GM18499 (cell line): ENCODE measurements around the gene CLDN22.
"Not testable (repeated sequence)": the region's sequence is repeated elsewhere in the genome, so short reads cannot be mapped to it uniquely, and the experiment has no call there.

Experiments
- ATAC-seq: cut with Tn5 transposase; IDR thresholded peaks from one replicate; pipeline ENCODE4 v1.9.1; 2021; ENCODE audit warnings: moderate number of reproducible peaks; ENCODE audit not compliant: insufficient read depth, unreplicated experiment

CLDN22 gene

DNA sequence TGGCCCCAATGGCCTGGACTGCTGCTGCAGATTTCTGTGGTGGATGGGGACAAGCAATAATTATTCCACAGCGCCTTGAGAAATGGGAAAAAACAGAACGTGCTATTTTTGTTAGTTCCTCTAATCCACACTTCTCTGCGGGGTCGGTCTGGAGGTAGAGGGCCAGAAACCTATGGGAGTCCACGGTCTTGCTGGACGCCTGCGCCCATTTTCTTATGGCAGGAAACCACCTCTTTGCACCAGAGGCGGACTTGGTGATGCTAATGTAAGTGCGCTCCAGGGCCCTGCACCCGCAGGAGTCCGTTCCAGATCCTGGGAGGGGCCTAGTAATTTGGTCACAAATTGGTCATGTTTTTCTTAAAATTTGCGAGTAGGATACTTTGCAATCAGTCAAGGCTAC lies 28.1 kb upstream of the CLDN22 start:
- ATAC-seq: no peak

DNA sequence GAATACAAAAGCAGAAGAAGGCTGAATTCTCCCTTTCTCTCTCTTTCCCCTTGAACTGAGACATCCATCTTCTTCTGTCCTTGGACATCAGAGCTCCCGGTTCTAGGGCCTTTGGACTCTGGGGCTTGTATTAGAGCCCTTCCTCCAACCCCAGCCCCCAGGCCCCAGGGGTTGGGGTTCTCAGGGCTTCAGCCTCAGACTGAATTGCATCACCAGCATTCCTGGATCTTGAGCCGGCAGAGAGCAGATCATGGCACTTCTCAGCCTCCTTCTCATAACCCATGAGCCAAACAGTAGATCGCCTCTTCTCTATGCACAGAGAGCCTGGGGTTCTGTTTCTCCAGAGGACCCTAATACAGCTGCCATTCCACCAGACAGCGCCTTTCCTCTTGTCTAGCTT lies 27.5 kb upstream of the CLDN22 start:
- ATAC-seq: no peak

DNA sequence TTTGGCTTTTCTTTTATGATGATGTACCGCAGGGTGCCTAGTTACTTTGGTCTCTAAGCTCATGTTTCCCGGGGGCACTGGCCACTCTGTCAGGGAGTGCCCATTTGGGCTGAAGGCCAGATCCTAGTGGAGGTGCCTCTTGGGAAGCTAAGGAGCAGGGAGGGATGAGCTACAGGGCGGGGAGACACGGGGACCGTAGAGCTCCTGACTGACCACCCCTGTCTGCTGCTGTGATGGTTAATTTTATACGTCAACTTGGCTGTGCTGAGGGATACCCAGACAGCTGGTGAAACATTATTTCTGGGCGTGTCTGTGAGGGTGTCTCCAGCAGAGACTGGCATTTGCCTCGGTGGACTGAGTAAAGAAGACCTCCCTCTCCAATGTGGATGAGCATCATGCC lies 27.1 kb upstream of the CLDN22 start:
- ATAC-seq: no peak

DNA sequence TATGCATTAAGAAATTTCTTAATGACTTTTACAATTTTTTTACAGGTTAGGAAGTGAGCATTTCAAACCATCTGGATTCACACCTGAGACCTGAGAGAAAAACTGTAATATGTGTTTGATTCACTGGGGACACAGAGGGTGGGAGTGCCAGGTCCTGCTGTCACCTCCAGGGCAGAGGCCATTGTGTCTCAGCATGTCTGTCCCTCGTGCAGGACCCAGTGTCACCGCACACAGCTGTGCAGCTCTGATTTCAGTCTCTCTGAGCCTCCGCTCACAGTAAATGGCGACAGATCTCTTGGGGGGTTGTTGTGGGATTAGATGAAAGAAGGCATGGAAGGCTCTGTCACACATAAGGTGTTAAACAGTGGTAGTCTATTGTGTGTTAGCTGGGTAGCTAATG lies 25.2 kb upstream of the CLDN22 start:
- no peak for ATAC-seq

DNA sequence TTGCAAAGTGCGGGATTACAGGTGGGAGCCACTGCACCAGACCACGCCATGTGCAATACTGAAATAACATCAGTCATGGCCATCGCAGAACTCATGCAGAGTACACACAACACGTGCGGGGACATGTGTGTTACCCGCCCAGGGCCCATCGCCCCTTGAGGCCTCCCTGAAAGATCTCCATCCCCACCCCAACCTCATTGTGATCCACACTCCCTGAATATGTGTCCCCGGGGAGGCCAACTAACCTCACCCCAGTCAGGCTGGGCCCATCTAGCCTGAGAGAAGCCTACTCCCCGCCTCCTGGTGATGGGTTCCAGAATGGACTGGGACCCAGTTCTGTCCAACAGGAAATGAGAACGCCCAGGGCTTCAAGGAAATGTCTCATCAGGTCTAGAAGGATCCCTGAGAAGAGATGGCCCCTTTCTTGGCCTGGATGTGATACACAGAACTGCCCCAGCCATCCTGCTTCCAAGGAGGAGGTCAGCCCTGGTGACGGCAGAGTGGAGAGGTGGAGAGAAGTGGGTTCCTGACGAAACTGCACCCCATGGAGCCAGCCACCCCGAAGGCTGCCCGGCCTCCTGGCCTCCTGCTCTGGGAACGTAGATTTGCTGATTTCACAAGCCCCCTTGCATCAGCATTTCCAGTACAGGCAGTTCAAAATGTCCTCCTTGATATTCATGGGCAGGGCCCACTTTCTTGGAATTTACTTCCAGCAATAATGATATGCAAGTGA lies 24.6 kb upstream of the CLDN22 start:
- no peak for ATAC-seq

DNA sequence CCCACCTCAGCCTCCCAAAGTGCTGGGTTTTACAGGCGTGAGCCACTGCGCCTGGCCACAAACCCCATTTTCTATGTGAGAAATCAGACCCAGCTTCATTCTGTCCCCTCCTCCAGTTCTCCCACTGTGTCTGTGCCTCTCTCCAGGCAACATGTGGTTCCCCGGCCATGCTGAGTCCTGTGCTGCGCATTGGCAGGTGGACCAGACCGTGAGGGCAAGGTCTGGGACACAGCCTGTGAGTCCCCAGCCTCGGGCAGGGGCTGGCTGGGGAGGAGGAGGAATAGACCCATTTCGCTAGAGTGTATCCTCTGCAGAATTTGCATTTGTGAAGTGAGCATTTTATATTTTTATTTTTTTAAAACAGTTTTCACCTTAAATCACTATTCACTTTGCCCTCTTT lies 23.7 kb upstream of the CLDN22 start:
- ATAC-seq: no peak

DNA sequence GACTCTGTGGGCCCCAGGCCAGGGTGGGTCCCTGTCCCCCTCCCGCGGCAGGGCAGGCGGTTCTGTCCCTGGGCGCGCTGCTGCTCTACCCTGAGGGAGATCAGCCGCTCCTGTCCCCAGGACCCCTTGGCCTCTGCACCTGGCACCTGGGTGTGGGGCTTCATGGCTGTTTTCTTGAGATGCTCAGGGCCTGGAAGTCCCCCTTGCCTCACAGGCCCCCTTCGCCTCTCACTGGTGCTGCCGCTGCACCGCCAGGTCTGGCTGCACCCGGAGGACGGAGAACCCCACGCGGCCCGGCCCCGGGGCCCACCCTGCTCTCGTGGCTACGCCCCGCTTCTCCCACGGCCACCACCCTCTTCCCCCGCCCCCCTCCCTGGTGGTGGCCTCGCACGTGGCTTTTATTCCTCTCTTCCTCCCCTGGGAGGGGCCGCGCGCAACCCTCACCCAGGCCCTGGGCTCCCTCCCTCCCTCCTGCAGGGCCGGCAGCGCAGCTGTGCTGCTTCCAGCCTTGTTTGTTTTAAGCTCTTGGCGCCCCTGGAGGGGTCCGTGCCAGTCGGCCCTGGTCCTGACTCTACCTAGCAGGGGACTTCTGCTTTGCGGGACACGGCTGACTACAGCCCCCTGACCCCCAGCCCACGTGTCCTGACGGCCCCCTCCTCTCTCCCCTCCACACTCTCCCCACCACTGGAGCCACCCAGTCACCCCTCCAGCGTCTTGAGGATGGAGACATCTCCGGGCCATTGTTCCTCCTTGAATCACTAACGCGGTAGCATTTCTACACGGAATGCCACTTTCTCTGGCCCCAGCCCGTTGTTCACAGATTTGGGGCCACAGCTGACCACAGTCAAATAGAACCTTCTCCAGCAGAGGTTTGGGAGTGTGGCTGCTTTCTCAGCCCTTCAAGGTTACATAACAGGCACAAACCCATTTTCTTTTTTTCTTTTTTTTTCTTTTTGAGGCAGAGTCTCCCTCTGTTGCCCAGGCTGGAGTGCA lies 22.8 kb upstream of the CLDN22 start:
- no peak for ATAC-seq

DNA sequence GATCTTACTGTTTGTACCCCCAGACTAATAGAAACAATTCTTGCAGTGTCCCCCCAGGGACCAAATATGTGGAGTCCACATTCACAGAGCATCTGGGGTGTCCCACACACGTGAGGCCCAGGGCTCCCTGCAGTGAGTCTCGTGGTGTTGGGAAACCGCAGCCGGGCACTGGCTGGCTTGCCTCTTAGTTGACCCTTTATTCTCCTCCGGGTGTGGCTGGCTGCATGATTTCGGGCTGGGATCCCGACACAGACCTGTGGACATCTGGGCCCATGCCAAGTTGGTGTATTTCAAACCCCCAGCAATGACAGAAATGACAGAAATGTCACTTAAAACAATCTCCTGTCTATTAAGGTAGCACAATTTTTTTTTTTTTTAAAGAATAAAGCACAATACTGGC lies 17.8 kb upstream of the CLDN22 start:
- no peak for ATAC-seq

DNA sequence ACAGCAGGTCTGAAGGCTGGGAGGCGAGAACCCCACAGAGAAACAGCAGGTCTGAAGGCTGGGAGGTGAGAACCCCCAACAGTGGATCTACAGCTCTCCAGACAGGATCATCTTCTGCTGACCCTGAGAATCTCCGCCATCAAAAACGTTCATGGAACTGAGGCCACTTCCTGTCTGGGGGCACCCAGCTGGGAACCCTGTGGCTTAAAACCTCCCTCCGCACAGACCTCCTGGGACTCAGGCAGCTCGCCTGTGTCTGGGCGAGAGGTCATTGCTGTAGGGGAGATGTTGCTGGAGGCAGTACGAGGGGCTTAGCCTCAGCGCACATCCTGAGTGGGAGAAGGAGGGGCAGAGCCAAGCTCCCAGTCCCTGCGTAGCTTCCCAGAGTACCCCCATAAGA lies 17.3 kb upstream of the CLDN22 start:
- ATAC-seq: no peak

DNA sequence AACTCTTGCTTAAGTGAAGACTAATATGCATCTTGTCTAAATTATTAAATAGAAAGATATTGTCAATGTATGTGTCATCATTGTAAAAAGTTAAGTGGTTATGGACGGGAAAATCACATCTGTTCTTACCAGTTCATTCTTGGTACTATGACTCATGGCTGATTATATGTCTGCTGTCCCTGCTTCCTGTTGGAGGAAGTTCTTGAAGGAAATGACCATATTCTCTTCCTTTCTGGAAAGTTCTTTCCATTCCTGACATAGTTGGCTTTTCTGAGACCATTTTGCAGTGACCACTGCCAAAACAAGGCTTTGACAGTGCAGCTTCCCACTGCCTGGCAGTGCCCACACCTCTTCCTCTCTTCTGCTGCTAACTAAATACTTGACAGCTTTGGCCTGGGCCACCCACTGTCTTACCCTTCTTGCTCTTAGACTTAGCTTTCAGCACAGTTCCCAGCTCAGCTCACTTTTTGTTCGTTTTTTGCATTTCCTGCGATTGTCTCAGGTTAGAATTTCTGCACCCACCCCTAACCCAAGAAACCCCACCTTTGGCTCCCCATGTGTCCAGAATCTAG lies 15.4 kb upstream of the CLDN22 start:
- no peak for ATAC-seq

DNA sequence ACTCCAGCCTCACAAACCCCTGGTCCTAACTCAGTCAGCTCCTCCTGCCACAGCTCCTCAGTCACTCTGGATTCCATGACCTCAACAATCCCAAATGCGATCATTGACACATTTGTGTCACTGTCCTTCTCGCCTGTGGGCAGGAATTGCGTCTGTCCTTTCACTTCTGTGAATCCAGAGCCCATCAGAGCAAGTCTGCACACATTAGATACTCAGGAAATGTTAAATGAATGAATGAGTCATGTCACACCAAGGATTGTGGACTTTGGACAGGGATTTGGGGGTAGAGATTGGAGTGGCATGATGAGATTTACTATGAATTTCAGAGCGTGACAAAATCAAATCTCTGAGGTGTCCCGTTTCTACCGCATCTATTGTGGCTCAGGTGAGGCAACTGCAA lies 13.9 kb upstream of the CLDN22 start:
- ATAC-seq: no peak

DNA sequence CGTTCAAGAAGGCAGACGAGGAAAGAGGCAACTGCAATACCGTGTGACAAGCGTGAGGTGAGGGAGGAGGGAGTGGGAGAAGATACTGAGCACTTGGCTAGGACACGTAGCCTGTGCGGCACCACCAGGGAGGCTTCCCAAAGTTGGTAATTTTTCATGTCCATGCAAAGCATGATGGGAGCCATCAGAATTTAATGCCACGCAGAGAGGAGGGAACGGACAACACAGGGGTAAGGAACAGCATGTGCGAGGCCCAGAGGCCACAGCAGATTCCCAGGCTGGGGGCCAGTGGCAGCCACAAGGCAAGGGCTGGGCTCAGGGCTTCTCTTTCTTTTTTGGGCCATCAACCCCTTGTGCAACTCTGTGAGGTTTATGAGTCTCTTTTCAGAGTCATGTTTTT lies 13.1 kb upstream of the CLDN22 start:
- no peak for ATAC-seq

DNA sequence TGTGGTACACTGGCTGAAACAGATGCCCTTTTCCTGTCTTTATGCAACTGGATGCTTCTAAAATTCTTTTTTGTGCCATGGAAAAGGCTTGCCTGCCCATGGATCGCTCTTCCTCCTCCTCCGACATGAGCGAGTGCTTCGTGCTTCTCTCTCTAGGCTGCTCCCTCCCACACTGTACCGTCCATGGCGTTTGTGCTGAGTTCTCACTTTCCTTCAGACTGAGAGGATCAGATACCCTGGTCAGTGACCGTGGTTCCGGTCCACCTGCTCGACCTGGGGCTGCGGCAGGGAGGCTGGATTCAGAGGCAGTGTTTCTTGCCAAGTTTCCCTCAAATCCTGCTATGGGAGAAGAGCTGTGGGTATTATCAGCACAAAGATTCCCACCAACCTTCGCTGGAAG lies 12.4 kb upstream of the CLDN22 start:
- no peak for ATAC-seq

DNA sequence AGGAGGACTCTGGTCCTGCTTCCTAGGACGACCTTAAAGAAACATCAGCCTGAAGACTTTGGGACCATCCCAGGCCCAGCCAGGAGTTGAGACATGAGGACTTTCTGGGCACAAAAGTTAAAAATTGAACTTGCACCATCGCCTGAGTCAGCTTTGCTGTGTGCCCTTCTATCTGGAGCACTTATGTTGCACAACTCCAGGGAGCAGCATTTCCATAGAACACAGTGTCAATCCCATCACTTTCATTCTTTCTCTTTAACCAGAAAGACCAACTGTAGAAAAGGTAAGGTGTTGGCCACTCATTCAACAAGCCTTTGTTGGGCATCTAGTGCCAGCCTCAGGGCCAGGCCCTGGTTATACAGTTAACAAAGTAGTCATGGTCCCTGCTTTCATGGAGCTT lies 10.8 kb upstream of the CLDN22 start:
- no peak for ATAC-seq

DNA sequence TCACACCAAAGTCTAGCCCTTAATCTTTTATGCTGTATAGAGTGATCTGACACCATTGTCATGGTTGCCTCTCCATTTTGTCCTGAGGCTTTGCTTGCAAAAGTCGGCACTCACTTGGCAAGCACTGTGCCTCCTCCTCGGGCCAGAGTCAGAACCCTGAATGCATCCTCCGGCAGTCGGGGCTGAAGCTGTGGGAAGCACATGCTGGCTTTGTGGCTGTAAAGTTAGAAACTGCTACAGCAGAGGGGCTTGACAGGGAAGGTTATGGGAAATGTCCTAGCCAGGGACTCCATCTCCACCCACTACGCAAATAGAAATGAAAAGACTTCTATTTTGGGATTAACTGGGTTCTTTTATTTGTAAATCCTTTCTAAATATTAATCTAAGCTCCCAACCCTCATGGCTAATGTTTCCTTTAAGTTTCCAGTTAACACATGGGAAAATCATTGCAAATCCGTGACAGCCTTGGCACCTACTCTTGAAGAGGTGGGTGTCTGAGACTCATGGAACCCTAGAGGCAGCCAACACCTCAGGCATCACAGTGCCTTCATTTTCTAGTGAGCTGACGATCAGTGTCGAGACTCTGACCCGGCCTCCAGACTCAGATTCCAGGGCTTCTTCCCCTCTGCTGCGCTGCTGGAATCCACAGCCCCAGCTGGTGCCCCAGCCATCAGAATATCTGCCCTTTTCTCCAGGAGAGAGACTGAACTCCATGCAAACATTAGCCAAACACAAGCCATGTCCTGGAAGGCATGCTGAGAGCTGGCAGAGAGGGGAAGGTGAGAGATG lies 10.1 kb upstream of the CLDN22 start:
- ATAC-seq: no peak

DNA sequence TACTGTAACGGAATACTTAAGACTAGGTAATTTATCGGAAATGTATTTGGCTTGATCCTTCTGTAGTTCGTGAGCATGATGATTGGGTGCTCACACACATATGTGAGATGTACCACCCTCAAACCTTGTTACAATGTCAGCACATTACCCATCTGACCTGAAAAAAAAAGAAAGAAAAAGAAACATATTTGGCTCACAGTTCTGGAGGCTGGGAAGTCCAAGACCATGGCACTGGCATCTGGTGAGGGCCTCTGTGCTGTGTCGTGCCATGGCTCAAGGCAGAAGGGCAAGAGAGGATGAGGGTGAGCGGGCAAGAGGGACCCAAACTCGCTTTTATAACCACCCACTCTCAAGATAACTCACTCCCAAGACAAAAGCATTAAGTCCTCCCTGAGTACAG lies 9.2 kb upstream of the CLDN22 start:
- ATAC-seq: no peak

DNA sequence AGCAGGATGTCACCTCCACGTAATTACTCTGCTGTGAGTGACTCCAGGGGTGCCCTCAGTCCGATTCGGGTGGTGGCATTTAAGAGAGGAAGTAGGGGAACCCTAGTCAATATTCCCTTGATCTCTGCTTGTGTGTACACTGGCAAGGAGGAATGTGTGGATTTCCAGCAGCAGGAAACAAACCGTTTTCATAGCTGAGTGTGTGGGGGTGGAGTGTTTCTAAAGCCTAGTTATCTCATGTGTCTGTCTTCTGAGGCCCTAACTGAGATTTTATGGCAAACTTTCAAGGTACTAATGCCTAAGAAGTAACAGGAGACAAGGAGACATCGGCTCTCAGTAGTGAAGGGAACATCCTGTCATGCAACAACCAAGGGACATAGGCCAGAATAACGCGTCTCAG lies 8.8 kb upstream of the CLDN22 start:
- no peak for ATAC-seq

DNA sequence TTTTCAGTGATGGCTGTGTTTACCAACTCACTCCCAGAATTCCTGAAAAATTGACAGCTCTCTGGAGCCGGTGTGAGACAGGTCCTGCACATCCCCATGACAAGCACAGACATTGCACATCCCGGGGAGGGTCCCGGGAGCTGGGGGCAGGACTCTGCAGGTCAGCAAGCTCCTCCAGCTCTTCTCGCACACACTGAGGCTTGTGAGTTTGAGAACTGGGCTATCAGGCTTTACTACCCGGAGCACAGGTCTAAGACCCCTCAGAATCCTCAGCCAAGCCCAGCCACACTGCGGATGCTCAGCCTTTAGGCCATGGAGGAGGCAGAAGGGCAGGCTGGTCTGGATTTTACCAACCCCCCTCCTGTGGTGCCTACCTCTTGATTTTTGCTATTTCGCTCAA lies 7.8 kb upstream of the CLDN22 start:
- no peak for ATAC-seq

DNA sequence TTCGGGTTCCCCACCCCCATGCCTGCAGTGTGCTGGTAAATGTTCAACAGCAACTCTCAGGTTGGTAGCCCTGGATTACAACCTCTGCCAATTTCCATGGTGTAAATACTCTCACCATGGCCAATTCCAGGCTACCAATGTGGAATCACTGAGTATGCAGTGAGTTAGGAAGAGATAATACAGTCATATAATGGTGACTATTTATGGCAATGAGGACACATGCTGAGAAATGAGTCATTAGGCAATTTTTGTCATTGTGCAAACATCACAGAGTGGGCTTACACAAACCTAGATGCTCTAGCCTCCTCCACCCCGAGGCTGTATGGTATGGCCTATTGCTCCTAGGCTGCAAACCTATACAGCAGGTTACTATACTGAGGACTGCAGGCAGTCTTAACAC lies 6.8 kb upstream of the CLDN22 start:
- ATAC-seq: no peak

DNA sequence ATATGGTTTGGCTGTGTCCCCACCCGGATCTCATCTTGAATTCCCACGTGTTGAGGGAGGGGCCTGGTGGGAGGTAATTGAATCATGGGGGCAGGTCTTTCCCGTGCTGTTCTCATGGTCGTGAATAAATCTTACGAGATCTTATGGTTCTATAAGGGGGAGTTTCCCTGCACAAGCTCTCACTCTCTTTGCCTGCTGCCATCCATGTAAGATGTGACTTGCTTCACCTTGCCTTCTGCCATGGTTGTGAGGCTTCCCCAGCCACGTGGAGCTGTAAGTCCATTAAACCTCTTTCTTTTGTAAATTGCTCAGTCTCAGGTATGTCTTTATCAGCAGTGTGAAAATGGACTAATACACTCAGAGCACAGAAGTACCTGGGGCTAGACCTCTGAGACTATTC lies 6.3 kb upstream of the CLDN22 start:
- not testable (repeated sequence) for ATAC-seq

DNA sequence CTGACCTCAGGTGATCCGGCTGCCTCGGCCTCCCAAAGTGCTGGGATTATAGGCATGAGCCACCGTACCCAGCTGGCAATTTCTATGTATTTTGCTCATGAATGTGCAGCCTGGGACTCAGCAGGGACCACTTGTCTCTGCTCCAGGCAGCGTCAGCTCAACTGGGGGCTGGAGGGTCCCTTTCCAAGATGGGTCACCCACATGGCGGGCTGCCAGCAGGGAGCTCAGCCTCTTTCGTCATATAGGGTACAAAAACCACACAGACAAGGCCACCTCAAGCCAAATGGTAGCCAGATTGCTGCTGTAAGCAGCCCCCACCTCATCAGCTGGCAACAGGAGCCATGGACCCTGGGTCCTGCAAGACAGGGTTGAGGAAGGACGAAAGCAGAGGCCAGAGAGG lies 4.5 kb upstream of the CLDN22 start:
- ATAC-seq: no peak
